Glomerular endothelial cell (primary cell): ENCODE results near the gene GRK1. TPM values are rescaled to one million over a fixed set of nuclear protein-coding genes. Genes with fewer than 3 reads are reported as not detected.
"Not testable (repeated sequence)": the region's sequence is repeated elsewhere in the genome, so short reads cannot be mapped to it uniquely, and the experiment has no call there.

ENCODE experiments used
- DNase-seq: peaks from one replicate; pipeline ENCODE4 v3.0.0-alpha.2; 2011; ENCODE audit warnings: low read depth, low spot score; ENCODE audit errors: extremely low read depth
- total RNA-seq: library from RNA; depleted of rRNA; stranded (reverse); fragments of >200 nt; gene quantifications from 2 replicates; pipeline ENCODE4 v1.2.3, GENCODE V29; 2015

Gene GRK1
- not detected in 2 replicates for total RNA-seq

DNA sequence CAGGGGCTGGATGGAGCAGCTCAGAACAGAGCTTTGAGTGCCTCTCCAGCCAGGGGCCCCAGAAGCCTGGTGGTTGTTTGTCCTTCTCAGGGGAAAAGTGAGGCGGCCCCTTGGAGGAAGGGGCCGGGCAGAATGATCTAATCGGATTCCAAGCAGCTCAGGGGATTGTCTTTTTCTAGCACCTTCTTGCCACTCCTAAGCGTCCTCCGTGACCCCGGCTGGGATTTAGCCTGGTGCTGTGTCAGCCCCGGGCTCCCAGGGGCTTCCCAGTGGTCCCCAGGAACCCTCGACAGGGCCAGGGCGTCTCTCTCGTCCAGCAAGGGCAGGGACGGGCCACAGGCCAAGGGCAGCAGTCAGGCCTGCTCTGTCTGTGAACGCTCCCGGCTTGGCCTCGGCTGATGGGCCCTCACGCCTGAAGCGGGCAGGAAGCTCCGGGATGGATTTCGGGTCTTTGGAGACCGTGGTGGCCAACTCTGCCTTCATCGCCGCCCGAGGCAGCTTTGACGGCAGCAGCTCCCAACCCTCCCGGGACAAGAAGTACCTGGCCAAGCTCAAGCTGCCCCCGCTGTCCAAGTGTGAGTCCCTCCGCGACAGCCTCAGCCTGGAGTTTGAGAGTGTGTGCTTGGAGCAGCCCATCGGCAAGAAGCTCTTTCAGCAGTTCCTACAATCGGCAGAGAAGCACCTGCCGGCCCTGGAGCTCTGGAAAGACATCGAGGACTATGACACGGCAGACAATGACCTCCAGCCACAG is at the start of gene GRK1:
Gene GRK1 (plus strand): TSS at position 269 of the 751 bp plus-strand sequence. CDS start 168 bp downstream, at position 437.
- no peak for DNase-seq

- DNase-seq: no peak
These were observed 49.1 kb upstream of the GRK1 start for GRCh38 chr13:113617961-113618360.

- no peak for DNase-seq
These were observed 48.6 kb upstream of the GRK1 start for GRCh38 chr13:113618455-113618854.

DNA sequence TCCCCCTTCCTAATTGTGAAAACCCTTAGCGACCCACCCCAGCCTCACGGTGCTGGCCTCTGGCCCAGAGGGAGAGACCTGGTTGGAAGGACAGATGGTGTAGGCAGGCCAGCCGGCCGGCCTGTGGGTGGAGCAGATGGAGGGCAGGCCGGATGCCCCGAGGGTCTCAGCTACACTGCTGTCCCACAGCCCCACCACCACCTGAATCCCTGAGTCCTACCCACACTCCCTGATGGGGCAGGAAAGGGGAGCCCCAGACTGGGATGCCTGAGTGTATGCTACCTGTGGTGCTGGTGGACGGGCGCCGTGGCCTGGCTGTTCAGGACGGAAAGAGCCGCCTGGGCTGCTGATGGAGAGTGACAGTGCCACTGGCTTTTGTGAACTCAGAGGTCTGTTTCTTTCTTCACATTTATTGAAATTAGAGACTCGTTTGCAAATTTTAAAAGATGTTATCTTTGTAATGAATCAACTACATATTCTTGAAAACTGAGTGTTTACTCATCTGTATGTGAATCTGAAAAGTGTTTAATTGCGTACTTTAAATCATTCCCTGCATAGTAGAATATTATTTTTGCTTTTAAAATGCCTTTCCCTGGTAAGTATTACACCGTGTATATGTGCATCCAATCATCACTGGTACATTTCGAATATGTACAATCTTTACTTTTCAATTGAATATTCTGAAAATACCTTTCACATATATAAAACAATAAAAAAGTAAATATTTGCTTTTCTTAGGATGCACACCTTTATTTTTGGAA is 46.8 kb upstream of the GRK1 start:
- DNase-seq: no peak

GRCh38 chr13:113621046-113621445 is 46.0 kb upstream of the GRK1 start:
- no peak for DNase-seq

- not testable (repeated sequence) for DNase-seq
These were observed 45.5 kb upstream of the GRK1 start for GRCh38 chr13:113621498-113621897.

- DNase-seq: not testable (repeated sequence)
These were observed 45.0 kb upstream of the GRK1 start for GRCh38 chr13:113621986-113622550.

- DNase-seq: no peak
These were observed 44.1 kb upstream of the GRK1 start for GRCh38 chr13:113622791-113623490.

DNA sequence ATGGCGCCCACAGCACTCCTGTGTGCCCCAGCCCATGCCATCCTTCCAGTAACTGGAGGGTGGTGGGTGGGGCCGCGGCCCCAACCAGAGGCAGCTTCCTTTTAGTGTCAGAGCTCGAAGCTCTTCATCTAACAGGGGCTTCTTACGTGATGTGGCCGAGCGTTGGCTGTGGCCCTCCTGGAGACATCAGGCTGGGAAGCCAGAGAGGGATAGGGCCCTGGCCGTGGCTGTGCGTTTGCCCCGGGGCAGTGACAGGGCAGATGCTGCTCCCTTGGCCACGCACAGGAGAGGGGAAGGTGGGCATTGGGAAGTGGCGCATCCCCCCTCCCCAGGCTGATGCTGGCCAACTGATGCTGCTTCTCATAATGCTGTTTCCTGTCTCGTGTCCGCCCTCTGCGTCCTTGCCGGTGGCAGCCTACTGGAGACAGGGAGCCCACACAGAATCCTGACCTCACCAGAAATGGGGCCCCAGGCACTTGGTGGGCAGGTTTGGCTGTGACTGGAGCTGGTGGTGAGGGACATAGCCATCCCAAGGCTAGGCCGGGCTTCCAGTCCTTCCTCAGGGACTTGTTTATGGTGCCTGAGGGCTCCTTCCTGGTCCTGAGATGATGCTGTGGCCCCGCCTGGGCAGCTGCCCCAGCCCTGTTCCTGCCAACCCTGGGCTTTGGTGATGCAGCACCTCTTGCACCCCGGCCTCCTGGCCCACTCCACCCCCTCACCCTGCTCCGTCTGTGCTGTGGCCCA is 43.4 kb upstream of the GRK1 start:
- no peak for DNase-seq

DNA sequence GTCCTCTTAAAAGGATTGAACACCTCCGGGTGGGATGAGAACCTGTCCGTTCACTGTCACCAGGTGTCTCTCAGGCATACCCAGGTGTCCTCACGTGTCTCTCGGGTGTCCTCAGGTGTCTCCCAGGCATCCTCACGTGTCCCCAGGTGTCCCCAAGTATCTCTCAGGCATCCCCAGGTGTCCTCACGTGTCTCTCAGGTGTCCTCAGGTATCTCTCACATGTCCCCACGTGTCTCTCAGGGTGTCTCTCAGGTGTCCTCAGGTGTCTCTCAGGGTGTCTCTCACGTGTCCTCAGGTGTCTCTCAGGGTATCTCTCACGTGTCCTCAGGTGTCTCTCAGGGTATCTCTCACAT is 42.8 kb upstream of the GRK1 start:
- no peak for DNase-seq

- DNase-seq: not testable (repeated sequence)
These were observed 42.2 kb upstream of the GRK1 start for GRCh38 chr13:113624640-113625304.

GRCh38 chr13:113625965-113626721 is 40.9 kb upstream of the GRK1 start:
- no peak for DNase-seq

DNA sequence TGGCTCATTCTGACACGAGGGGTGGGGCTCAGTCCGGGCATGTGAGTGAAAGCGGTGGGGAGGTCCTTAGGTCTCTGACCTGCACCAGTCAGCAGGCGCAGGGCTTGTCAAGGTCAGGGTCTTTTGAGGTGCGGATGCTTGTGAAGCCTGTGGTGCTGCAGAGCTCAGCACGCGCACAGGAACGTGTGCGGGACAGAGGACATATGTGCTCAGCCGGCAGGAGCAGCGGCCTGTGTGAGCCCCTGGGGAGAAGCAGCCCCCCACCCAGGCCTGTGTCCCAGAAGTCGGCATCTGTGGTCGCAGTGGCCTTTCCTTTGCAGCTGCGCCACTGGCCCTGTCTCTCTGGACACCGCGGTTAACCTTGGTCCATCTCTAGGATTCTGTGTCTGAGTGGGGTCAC is 39.9 kb upstream of the GRK1 start:
- no peak for DNase-seq

GRCh38 chr13:113628291-113629270 is 38.4 kb upstream of the GRK1 start:
- DNase-seq: no peak

DNA sequence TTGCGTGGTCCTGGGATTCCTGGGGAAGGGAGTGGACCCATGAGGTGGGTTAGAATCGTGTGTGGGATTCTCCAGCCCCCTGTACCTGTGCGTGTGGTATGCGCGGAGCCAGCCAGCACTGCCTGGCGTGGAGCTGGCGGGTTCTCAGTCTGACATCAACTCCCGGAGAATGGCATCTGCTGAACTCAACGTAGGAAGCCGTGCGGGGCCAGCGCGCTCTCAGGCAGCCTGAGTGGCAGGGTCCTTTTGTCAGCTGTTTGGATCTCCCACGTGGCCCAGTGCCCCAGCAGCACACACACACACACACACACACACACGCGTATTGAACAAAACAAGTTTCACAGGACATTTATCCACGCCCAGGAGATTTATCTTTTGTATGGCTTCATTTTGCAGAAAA is 37.2 kb upstream of the GRK1 start:
- DNase-seq: no peak

DNA sequence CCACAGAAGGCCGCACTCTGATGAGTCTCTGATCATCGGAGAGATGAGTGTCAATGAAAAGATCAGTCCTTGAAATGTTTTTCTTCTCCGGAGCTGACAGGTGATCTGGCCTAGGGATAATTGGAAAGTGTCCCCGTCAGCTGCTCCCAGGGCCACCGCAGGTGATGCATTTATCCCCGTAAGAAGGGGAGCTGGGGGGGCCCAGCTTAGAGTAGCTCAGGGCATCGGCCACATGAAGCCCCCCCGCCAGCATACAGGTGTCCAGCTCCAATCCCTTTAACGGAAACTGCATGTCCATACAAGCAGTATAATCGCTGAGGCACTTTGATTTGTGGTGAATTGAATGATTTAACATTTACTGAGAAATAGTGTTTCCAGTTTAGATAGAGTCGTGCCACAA is 36.7 kb upstream of the GRK1 start:
- no peak for DNase-seq

GRCh38 chr13:113630804-113631203 is 36.2 kb upstream of the GRK1 start:
- DNase-seq: no peak
